PC-9 (cell line): ENCODE data around the gene OGFOD2.

Experiments
- EZH2 ChIP-seq: fragments of 200-600 bp; sonication (generic); IDR thresholded peaks from 2 replicates; pipeline ENCODE4 v1.8.0; 2017; ENCODE audit warnings: antibody characterized with exemption, low read depth
- TF ChIP-seq, protein P1 (sequence below): fragments of 200-600 bp; sonication (generic); conservative IDR thresholded peaks from 2 replicates; pipeline ENCODE4 v1.6.1; 2017; ENCODE audit warnings: mixed run types, antibody characterized with exemption, mild to moderate bottlenecking, moderate library complexity

DNA sequence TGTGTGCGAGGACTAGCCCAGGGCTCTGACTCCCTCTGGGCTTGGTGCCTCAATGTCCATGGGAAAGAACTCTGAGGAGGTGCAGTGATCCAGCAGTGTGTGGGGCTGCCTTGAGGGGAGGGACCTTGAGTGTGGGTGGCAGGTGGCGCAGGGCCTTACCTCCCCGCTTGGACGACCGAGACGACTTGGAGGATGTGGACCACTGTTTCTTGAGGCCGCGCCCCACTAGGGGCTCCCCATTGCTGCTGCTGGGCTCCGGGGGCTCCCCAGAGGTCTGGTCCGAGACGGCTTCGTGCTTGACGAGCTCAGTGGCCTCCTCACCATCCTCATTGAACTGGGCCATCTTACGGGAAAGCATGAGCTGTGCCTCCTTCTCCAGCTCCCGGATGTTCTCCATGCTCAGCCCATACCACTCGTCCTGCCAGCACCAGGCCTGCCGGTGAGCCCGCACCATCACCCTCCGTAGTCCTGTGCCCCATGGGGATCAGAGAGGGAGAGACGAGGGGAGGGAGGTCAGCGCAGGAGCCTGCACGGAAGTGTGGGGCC lies 30.1 kb downstream of the OGFOD2 start:
- TF ChIP-seq, protein P1, sequence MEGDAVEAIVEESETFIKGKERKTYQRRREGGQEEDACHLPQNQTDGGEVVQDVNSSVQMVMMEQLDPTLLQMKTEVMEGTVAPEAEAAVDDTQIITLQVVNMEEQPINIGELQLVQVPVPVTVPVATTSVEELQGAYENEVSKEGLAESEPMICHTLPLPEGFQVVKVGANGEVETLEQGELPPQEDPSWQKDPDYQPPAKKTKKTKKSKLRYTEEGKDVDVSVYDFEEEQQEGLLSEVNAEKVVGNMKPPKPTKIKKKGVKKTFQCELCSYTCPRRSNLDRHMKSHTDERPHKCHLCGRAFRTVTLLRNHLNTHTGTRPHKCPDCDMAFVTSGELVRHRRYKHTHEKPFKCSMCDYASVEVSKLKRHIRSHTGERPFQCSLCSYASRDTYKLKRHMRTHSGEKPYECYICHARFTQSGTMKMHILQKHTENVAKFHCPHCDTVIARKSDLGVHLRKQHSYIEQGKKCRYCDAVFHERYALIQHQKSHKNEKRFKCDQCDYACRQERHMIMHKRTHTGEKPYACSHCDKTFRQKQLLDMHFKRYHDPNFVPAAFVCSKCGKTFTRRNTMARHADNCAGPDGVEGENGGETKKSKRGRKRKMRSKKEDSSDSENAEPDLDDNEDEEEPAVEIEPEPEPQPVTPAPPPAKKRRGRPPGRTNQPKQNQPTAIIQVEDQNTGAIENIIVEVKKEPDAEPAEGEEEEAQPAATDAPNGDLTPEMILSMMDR, result no peak
- no peak for TF ChIP-seq EZH2
